Cardiac muscle cell (in vitro differentiated cells and primary cell): ENCODE measurements around the gene PCDH15. TPM values are rescaled to one million over a fixed set of nuclear protein-coding genes. Genes with fewer than 3 reads are reported as not detected.

Experiments used
- DNase-seq, 2 donors: peaks; one replicate each; pipeline versions ENCODE4 v3.0.0 to v3.0.0-alpha.2; 2010 to 2017; ENCODE audit warnings: low read depth in 1 of 2, low spot score in 1 of 2
- H3K27ac ChIP-seq: fragments of 200-600 bp; sonication (generic); 2 replicates; pipeline ENCODE4 v1.5.1; 2016
- H3K27me3 ChIP-seq: fragments of 200-600 bp; sonication (generic); 2 replicates; pipeline ENCODE4 v1.6.0; 2016; ENCODE audit warnings: control low read depth
- H3K36me3 ChIP-seq: fragments of 200-600 bp; sonication (generic); 2 replicates; pipeline ENCODE4 v1.5.1; 2016; ENCODE audit warnings: control low read depth
- H3K4me1 ChIP-seq: fragments of 200-600 bp; sonication (generic); 2 replicates; pipeline ENCODE4 v1.8.1; 2017; ENCODE audit warnings: low read depth, mild to moderate bottlenecking, mixed run types
- H3K4me3 ChIP-seq: fragments of 200-600 bp; sonication (generic); 2 replicates; pipeline ENCODE4 v1.5.1; 2016; ENCODE audit warnings: mild to moderate bottlenecking
- H3K9me3 ChIP-seq: fragments of 200-600 bp; sonication (generic); 2 replicates; pipeline ENCODE4 v1.5.1; 2017; ENCODE audit warnings: low read depth, mild to moderate bottlenecking, control low read depth
- polyA plus RNA-seq: library from polyadenylated mRNA; unstranded; fragments of >200 nt; fragmentation: Nextera tagmentation; extraction: Ambion mirVana; gene quantifications from 2 replicates; pipeline ENCODE4 v1.2.1, GENCODE V29; 2016
- total RNA-seq: library from RNA; depleted of rRNA; stranded (reverse); fragments of >200 nt; gene quantifications from 2 replicates; pipeline ENCODE4 v1.2.3, GENCODE V29; 2016
- TF ChIP-seq, protein P1 (sequence below): IDR thresholded peaks from 2 replicates; pipeline ENCODE4 v1.5.1; 2012; ENCODE audit warnings: low read depth, mild to moderate bottlenecking, low read length

PCDH15 gene
- total and polyA plus RNA-seq, 2 experiments from 2014 or later, result 0.30 TPM; not detected in 1

DNA sequence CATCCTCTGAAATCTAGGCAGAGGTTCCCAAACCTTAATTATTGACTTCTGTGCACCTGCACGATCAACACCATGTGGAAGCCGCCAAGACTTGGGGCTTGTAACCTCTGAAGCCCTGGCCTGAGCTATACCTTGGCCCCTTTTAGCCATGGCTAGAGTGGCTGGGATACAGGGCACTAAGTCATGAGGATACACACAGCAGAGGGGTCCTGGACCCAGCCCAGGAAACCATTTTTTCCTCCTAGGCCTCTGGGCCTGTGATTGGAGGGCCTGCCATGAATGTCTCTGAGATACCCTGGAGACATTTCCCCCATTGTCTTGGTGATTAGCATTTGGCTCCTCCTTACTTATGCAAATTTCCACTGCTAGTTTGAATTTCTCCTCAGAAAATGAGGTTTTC is 743.7 kb downstream of the PCDH15 start:
- Histone ChIP-seq H3K27ac (no peak overlapping the region), H3K27me3 (no peaks in the 10 kb centered on the region), H3K9me3 (no peaks in the 10 kb centered on the region), H3K4me3 (no peak overlapping the region), H3K36me3 (no peaks in the 10 kb centered on the region), H3K4me1 (no peaks in the 10 kb centered on the region)
- DNase-seq, result no peak
- TF ChIP-seq, protein P1, sequence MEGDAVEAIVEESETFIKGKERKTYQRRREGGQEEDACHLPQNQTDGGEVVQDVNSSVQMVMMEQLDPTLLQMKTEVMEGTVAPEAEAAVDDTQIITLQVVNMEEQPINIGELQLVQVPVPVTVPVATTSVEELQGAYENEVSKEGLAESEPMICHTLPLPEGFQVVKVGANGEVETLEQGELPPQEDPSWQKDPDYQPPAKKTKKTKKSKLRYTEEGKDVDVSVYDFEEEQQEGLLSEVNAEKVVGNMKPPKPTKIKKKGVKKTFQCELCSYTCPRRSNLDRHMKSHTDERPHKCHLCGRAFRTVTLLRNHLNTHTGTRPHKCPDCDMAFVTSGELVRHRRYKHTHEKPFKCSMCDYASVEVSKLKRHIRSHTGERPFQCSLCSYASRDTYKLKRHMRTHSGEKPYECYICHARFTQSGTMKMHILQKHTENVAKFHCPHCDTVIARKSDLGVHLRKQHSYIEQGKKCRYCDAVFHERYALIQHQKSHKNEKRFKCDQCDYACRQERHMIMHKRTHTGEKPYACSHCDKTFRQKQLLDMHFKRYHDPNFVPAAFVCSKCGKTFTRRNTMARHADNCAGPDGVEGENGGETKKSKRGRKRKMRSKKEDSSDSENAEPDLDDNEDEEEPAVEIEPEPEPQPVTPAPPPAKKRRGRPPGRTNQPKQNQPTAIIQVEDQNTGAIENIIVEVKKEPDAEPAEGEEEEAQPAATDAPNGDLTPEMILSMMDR, result no peak

DNA sequence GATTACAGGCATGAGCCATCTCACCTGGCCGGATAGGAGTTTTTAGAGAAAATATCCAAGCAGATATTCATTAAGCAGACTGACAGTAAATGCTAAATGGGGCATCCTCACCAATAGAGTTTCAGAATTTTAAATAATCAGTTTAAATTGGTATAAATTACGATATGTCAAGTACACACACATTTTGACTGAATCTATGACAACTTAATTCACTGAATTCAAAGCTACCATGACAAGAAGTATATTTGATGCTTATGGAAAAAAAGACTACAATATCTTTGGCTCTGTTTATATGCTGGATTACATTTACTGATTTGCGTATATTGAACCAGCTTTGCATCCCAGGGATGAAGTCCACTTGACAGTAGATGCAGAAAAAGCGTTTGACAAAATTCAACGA is 774.7 kb downstream of the PCDH15 start:
- TF ChIP-seq, protein P1, result no peak
- no peak overlapping the region for H3K27ac ChIP-seq
- no peaks in the 10 kb centered on the region for H3K4me1 ChIP-seq
- no peaks in the 10 kb centered on the region for H3K27me3 ChIP-seq
- DNase-seq, result no peak
- H3K4me3 ChIP-seq, result no peak overlapping the region
- no peaks in the 10 kb centered on the region for H3K36me3 ChIP-seq
- no peaks in the 10 kb centered on the region for H3K9me3 ChIP-seq

DNA sequence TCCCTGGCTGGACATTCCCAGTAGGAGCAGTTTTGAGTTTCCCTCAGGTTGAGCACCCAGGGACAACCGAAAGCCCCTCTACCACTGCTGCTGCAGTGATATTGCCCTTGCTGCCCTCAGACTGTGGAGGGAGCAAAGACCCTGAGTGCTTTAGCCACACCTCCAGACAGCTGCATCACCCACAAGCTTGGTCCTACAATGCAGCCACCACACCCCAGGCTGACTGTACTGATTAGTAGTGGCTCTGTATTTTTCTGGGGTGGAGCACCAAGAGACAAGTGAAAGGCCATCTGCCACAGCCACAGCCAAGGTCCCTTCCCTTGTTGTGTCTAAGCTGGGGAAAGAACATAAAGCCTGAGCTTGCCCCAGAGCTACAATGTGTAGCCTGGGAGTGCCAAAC is 789.9 kb downstream of the PCDH15 start:
- TF ChIP-seq, protein P1, result no peak
- Histone ChIP-seq H3K4me1 (no peaks in the 10 kb centered on the region), H3K36me3 (no peaks in the 10 kb centered on the region), H3K4me3 (no peak overlapping the region), H3K9me3 (no peaks in the 10 kb centered on the region), H3K27me3 (no peaks in the 10 kb centered on the region), H3K27ac (no peak overlapping the region)
- DNase-seq, result no peak

DNA sequence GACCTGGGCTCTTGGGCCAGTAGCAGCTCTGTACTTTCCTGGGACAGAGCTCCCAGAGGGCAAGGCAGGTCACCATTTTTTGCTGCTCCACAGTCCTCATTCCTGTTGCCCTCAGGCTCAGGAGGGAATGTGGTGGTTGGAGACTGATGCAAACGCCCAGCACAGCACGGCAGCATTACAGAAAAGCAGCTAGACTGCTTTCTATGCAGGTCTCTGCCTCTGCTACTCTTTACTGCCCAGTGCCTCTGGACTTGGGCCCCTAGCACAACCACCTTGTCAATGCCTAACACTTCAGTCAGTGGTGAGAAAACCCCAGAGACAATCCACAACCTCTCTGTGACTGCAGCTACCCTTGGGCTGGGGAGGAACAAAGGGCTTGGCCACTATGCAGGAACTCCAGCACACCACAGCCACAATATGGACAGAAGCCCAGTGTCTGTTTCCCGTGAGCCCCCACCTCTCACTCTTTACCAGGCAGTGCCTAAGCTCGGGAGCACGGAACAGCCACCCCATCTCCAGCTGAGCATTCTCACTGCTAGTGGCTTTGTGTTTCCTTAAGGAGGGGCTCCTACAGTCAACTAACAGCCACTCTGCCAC is 790.6 kb downstream of the PCDH15 start:
- TF ChIP-seq, protein P1, result no peak
- Histone ChIP-seq H3K36me3 (no peaks in the 10 kb centered on the region), H3K4me3 (no peak overlapping the region), H3K9me3 (no peaks in the 10 kb centered on the region), H3K27ac (no peak overlapping the region), H3K27me3 (no peaks in the 10 kb centered on the region), H3K4me1 (no peaks in the 10 kb centered on the region)
- DNase-seq, result no peak

DNA sequence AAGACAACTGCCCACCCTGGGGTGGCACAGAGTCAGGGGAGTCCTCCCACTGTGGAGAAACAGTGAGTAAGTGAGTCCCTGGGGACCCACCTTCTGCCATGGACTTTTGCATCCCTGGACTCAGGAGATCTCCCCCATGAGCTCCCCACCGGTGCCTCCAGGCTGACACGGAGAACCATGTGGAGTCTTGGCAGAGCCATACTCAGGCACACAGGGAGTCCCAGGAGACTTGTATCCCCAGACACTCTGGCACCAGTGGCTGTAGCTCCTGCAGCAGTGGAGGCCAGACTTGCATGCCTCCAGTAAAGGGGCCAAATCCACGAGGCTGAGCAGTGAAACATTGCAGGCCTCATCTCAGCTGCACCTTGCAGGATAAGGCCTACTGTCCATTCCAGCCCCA is 791.4 kb downstream of the PCDH15 start:
- DNase-seq, result no peak
- Histone ChIP-seq H3K27ac (no peak overlapping the region), H3K9me3 (no peaks in the 10 kb centered on the region), H3K36me3 (no peaks in the 10 kb centered on the region), H3K27me3 (no peaks in the 10 kb centered on the region), H3K4me3 (no peak overlapping the region), H3K4me1 (no peaks in the 10 kb centered on the region)
- TF ChIP-seq, protein P1, result no peak
